Measurements from ENCODE around the gene DYNC1I1.

Gene DYNC1I1

GRCh38 chr7:95976369-95977060, 204.2 kb downstream of the DYNC1I1 start:
- H3K4me3 ChIP-seq (IDR thresholded peaks at IDR 0.05; ENCODE audit: insufficient read depth, low read depth, low read length), result no peak overlapping the region
- no peaks in the 10 kb centered on the region for H3K4me1 ChIP-seq (ENCODE audit: low read depth, poor library complexity, severe bottlenecking)
- H4K20me1 ChIP-seq (ENCODE audit: insufficient read depth), result no peaks in the 10 kb centered on the region
- no peak overlapping the region for H3K9ac ChIP-seq
- no peaks in the 10 kb centered on the region for H3K27me3 ChIP-seq (ENCODE audit: insufficient read depth, low read depth)
- TF ChIP-seq CTCF (conservative IDR thresholded peaks at IDR 0.05; ENCODE audit: low read depth, low read length), result no peak
- H3K79me2 ChIP-seq (ENCODE audit: insufficient read depth, low read depth), result no peaks in the 10 kb centered on the region
- H3K4me2 ChIP-seq, result no peak overlapping the region
- no peak overlapping the region for H2AFZ ChIP-seq (ENCODE audit: low read depth)
- no peak overlapping the region for H3K27ac ChIP-seq
- no peaks in the 10 kb centered on the region for H3K36me3 ChIP-seq (ENCODE audit: insufficient read depth)

- Histone ChIP-seq H4K20me1 (ENCODE audit: insufficient read depth) (no peaks in the 10 kb centered on the region), H3K4me2 (no peak overlapping the region), H2AFZ (ENCODE audit: low read depth) (no peak overlapping the region), H3K79me2 (ENCODE audit: insufficient read depth, low read depth) (no peaks in the 10 kb centered on the region), H3K4me1 (ENCODE audit: low read depth, poor library complexity, severe bottlenecking) (no peaks in the 10 kb centered on the region), H3K27ac (no peak overlapping the region), H3K9ac (no peak overlapping the region), H3K36me3 (ENCODE audit: insufficient read depth) (no peaks in the 10 kb centered on the region), H3K27me3 (ENCODE audit: insufficient read depth, low read depth) (no peaks in the 10 kb centered on the region), H3K4me3 (IDR thresholded peaks at IDR 0.05; ENCODE audit: insufficient read depth, low read depth, low read length) (no peak overlapping the region)
- no peak for TF ChIP-seq CTCF (conservative IDR thresholded peaks at IDR 0.05; ENCODE audit: low read depth, low read length)
Measured at GRCh38 chr7:95977994-95978393, 205.6 kb downstream of the DYNC1I1 start.

- no peak overlapping the region for H3K27ac ChIP-seq
- no peaks in the 10 kb centered on the region for H3K4me1 ChIP-seq (ENCODE audit: low read depth, poor library complexity, severe bottlenecking)
- H3K4me2 ChIP-seq, result no peak overlapping the region
- H3K36me3 ChIP-seq (ENCODE audit: insufficient read depth), result no peaks in the 10 kb centered on the region
- H3K4me3 ChIP-seq (IDR thresholded peaks at IDR 0.05; ENCODE audit: insufficient read depth, low read depth, low read length), result no peak overlapping the region
- no peaks in the 10 kb centered on the region for H3K27me3 ChIP-seq (ENCODE audit: insufficient read depth, low read depth)
- no peak for TF ChIP-seq CTCF (conservative IDR thresholded peaks at IDR 0.05; ENCODE audit: low read depth, low read length)
- no peaks in the 10 kb centered on the region for H4K20me1 ChIP-seq (ENCODE audit: insufficient read depth)
- H3K9ac ChIP-seq, result no peak overlapping the region
- no peaks in the 10 kb centered on the region for H3K79me2 ChIP-seq (ENCODE audit: insufficient read depth, low read depth)
- H2AFZ ChIP-seq (ENCODE audit: low read depth), result no peak overlapping the region
Measured at GRCh38 chr7:95980167-95980566, 207.8 kb downstream of the DYNC1I1 start.

- Histone ChIP-seq H3K9ac (no peak overlapping the region), H3K27me3 (ENCODE audit: insufficient read depth, low read depth) (no peaks in the 10 kb centered on the region), H3K4me3 (IDR thresholded peaks at IDR 0.05; ENCODE audit: insufficient read depth, low read depth, low read length) (no peak overlapping the region), H3K4me2 (no peak overlapping the region), H3K79me2 (ENCODE audit: insufficient read depth, low read depth) (no peaks in the 10 kb centered on the region), H3K4me1 (ENCODE audit: low read depth, poor library complexity, severe bottlenecking) (no peaks in the 10 kb centered on the region), H3K36me3 (ENCODE audit: insufficient read depth) (no peaks in the 10 kb centered on the region), H2AFZ (ENCODE audit: low read depth) (no peak overlapping the region), H4K20me1 (ENCODE audit: insufficient read depth) (no peaks in the 10 kb centered on the region), H3K27ac (no peak overlapping the region)
- no peak for TF ChIP-seq CTCF (conservative IDR thresholded peaks at IDR 0.05; ENCODE audit: low read depth, low read length)
Measured at GRCh38 chr7:95980706-95981105, 208.4 kb downstream of the DYNC1I1 start.

All from KMS-11 (cell line).